Mucosa of gallbladder (tissue), 1 donor: Measurements from ENCODE around the gene ZNF619. TPM values are rescaled to one million over a fixed set of nuclear protein-coding genes. Genes with fewer than 3 reads are reported as not detected.
"Not testable (repeated sequence)": the region's sequence is repeated elsewhere in the genome, so short reads cannot be mapped to it uniquely, and the experiment has no call there.

Experiments used
- DNase-seq: peaks from one replicate; pipeline ENCODE4 v3.0.0-alpha.2; 2020; ENCODE audit warnings: low spot score
- total RNA-seq: library from RNA; stranded (reverse); gene quantifications from one replicate; pipeline ENCODE4 v1.2.1, GENCODE V29; 2021
- donor health status: DM: no; HTN: no; CAD: no.

The ZNF619 gene
- total RNA-seq: 10.4 TPM

DNA sequence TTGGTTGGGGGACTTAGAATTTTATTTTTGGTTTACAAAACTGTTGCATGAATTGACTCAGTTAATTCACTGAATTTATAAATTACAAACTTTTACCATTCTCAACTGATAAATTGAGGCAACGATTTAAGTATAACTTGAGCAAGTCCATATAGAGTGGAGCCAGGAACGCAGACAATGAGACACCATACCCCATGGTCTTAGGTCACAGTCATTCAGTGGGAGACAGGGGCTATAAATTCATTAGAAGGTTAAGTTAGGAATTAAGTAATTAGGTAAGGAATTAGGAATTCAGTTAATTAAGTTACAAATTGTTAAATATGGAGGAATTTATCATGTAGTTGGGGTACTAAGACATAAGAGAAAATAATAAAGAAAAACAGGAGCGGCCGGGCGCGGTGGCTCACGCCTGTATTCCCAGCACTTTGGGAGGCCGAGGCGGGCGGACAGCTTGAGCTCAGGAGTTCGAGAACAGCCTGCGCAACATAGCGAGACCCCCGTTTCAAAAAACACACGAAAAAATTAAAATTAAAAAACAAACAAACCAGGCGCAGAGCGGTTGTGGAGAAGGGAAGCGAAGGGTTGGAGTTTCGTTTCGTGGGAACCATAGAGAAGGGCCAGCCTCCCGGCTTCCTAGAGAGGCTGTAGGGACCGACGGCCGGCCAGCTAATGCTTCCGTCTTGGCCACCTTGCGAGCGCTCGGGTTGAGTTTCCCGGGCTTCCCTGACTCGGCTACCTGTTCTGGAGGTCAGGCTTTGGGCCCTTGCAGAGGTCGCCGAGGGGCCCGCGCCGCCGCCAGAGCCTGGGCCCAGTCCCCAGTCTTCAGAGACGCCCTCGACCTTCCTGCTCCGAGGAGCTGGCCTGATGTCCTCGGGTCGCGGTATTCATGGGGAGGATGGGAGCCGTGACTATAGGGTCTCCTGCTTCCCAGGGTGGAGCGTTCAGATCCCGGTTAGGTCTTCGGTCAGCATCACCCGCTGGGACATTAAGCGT, at the start of gene ZNF619:
TSS of gene ZNF619 (plus strand) at position 645 of the 993 bp plus-strand sequence. CDS start 858 bp downstream, outside the sequence.
- peak; percentile 62 for DNase-seq

GRCh38 chr3:40432793-40433192, 44.1 kb upstream of the ZNF619 start:
- DNase-seq: no peak

GRCh38 chr3:40437889-40438288, 39.0 kb upstream of the ZNF619 start:
- no peak for DNase-seq

- DNase-seq: no peak
Measured at GRCh38 chr3:40445062-40445461, 31.9 kb upstream of the ZNF619 start.

GRCh38 chr3:40445880-40446279, 31.0 kb upstream of the ZNF619 start:
- no peak for DNase-seq

DNA sequence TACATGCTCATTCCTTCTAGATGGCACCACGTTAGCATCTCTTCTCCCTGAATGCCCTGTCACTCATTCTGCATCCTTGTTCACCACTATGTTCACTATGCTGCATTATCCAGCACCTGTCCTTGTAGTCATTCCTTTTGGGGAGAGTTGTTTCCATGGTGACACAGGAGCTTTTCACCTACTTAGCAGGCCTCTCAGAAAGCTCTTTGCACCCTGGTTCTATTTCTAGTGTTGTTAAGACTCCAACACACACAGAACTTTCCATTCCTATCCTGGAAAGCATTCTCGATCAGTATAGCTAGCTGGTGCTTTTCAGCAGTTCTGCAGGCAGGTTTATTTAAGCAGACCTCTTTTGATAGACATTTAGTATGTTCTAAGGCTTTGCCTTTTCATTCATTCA, 26.5 kb upstream of the ZNF619 start:
- no peak for DNase-seq

DNA sequence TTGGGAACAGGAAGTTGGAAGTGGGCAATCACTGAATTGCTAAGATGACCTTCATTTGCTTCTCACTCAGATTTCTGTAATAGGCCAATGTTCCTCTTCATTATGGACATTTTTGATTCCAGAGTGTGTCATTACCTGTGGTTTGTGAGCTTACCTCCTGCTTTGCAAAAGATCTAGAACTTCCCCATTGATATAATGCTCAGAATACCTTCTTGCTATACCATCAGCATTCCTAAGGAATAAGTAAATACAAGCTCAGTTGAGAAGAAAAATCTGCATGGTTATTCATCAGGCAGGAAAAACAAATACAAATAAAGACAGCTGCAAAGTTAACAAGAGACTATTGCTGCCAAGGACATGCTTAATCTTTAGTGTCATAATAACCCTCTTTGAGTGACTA, 25.4 kb upstream of the ZNF619 start:
- no peak for DNase-seq

DNA sequence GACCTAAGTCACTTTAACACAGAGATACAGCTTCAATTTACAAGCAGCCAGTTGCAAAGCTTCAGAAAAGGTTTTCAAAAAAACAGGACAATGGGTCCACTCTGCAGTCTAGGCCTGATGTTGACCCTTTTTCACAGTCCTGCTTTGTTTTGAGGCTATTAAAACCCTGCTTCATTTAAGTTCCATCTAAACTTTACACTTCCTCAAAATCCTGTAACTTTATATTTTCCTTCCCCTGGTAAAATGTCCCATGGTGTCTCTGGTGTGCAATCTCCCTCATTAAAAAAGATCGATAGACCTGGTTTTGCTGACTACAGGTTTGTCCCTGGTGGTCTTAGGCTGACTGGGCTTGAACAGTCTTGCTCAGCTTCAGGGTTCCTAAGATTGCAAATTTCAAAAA, 24.9 kb upstream of the ZNF619 start:
- DNase-seq: no peak

DNA sequence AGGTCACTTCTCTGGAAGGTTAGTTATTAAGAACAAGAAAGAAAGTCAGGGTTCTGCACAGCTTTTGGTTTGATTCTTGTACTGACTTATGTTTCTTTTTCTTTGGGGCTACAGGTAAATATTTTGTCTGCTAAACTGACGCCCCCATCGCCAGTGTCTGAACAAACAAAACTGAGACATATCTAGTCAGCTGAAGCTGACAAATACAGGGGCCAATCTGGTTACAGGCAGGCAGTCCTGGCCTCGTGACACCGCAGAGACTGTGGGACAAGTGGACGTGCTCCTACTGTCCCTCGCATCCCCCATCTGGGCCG, 24.4 kb upstream of the ZNF619 start:
- no peak for DNase-seq

DNA sequence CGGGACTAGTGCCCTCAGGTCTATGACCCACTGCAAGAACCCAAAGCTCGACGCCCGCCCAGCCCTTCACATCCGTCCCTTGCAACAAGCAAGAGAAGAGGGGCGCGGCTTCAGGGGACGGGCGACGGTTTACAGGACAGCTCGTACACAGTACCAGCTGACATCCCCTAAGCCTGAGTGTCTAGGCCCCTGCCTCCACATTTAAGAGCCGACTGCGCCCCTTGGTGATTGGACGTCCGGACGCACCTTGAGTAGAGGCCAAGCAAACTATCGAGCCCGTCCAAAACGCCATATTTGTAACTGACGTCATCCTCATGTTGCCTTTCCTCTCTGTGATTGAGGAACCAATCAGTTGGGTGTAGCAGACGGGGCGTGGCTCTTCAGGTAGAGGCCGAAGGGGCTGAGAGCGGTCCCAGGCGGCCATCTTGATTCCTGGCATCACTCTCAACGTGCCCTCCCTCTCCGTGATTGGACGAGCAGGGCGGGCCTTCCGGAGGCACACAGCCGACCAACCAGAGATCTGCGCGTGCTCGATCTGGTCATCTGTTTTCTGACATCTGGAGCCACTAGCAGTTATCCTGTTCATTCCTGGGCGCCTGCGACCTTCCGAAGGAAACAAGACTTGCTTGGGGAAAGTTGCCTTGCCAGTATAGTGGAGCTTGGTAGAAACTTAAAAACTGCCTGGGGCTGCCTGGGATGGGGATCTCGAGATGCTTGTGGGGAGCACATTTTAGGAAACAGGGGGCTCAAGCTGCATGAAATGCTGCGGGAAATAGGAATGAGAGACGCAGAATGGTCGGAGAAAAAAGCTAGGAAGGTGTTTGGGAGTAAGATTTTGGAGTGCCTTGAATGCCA, 23.8 kb upstream of the ZNF619 start:
- peak; percentile 98 for DNase-seq

DNA sequence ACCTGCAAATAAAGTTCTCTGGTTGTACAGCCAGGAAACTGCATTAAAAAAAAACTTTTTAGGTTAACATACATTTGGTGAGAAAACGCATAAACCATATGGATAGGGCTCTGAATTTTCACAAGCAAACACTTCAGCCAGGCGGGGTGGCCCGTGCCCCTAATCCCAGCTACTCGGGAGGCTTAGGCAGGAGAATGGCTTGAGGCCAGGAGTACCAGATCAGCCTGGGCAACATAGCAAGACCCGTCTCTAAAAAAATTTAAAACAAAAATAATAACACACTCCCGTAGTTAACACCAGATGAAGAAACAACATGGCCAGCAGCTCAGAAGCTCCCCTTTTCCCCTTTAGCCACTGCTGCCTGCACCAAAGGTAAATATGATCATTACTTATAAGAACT, 23.0 kb upstream of the ZNF619 start:
- DNase-seq: no peak

DNA sequence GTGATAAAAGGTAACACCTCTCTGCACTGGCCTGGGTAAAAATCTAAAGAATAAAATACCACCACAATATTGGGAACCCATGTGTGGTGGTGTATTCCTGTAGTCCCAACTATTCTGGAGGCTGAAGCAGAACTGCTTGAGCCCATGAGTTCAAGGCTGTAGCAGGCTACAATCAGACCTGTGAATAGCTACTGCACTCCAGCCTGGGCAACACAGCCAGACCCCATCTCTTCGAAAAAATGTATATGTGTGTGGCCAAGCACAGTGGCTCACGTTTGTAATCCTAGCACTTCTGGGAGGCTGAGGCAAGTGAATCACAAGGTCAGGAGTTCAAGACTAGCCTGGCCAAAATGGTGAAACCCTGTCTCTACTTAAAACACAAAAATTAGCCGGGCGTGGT, 21.6 kb upstream of the ZNF619 start:
- DNase-seq: no peak

GRCh38 chr3:40456279-40456939, 20.5 kb upstream of the ZNF619 start:
- DNase-seq: no peak

GRCh38 chr3:40456940-40457823, 19.7 kb upstream of the ZNF619 start, which contains the start of gene RPL14:
Gene RPL14 (plus strand): TSS chr3:40457339. CDS start chr3:40457472, 133 bp downstream.
- DNase-seq: peak; percentile 95

DNA sequence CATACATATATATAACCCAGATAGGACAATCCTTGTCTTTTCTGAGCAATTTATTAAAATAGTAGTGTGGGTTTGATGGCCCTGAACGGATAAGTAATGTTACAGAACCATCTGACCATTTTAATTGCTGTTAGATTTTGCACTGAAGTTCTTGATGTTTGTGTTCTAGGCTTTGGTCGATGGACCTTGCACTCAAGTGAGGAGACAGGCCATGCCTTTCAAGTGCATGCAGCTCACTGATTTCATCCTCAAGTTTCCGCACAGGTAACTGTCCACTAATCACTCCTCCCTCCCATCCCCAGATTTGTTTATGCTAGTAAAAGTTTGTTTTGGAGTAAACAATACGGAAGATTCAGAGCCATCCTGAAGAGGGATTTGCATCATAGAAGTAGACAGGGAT, 18.4 kb upstream of the ZNF619 start:
- no peak for DNase-seq

DNA sequence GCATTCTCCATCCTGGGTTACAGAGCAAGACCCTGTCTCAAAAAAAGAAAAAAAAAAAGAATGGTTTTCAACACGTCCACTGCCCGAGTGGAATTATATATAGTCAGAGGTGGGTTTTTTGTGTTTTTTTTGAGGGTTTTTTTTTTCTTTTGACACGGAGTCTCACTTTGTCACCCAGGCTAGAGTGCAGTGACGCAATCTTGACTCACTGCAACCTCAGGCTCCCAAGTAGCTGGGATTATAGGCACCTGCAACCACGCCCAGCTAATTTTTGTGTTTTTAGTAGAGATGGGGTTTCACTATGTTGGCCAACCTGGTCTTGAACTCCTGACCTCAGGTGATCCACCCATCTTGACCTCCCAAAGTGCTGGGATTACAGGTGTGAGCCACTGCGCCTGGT, 16.4 kb upstream of the ZNF619 start:
- not testable (repeated sequence) for DNase-seq

DNA sequence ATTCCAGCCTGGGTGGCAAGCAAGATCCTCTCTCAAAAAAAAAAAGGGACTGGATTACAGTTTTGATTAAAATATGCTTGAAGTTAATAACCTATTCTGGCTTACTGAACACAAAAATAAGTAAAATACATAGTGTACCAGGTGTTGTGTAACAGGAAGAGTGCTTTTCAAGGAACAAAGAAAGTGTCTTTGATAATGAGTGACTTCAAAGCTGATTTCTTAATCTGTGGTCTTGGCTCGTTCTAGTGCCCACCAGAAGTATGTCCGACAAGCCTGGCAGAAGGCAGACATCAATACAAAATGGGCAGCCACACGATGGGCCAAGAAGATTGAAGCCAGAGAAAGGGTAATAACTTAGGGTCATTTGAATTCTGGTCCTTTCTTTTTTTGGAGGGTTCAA, 15.8 kb upstream of the ZNF619 start:
- no peak for DNase-seq

- not testable (repeated sequence) for DNase-seq
Measured at GRCh38 chr3:40462838-40463237, 14.1 kb upstream of the ZNF619 start.

DNA sequence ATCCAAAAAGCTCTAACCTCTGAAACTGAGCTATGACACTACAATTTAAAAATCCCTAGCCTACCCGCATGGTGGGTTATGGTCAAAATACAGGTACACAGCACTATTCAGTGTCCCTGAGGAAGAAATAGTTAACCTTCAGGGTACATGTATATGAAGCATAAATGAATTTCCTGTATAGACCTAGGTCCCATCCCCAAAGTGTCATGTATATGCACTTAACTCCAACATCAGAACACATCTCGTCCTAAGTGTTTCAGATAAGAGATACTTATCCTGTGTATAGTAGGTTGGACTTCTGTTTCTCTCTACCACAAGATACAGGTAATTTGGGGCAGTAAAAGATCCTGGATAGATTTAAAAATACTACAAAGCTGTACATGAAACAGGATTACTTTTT, 13.3 kb upstream of the ZNF619 start:
- DNase-seq: no peak

DNA sequence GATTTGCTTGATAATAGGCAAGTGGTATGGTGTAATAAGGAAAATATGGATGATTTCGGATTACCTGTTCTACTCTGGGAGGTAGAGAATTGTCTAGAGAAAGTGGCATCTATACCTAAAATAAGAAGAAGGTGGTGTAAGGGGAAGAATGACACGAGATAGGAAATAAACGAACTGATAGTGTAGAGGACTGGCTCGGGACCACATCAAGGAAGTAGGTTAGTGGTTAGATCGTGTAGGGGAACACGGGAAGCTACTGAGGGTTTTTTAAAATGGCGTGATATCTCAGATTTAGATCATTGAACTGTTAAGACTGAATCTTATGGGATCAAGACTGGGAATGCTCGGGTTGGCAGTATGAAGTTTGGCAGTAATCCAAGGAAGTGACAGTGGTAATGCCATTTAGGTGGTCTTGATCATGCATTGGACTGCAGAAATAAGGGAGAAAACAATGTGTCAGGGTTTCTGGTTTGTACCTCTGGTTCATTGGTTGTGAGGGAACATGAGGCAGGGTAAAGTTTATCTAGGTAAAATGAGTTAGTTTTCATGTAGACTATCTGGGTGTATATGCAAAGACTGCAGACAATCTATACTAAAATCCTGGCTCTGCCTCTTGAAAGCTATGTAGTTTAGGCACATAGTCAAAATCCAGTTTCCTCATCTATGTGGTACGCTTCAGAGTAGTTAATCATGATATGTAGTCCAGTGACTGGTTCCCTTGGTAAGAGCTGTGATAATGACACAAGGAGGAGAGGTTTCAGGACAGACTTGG, 12.4 kb upstream of the ZNF619 start:
- no peak for DNase-seq

DNA sequence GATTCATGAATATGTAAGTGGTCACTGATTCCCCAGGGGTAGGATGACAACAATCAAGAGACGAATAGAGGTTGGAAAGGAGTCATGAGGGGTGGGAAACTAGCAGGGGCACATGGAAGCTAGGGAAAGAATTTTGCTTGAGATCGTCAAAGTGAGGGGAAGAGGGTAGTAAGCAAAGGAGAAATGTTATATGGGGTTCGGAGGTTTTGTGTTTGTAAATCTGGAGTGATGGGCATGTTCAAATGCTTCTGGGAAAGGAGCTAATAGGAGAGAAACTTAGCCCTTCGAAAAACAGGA, 11.9 kb upstream of the ZNF619 start:
- DNase-seq: no peak
